Spleen (tissue), 11 donors: ENCODE measurements around the gene RNF150. TPM values are rescaled to one million over a fixed set of nuclear protein-coding genes. Genes with fewer than 3 reads are reported as not detected.

Experiments used
- DNase-seq: peaks from one replicate; pipeline ENCODE4 v3.0.0-alpha.2; 2020
- H3K27ac ChIP-seq, 8 donors: fragments of 200-600 bp; sonication (generic) in 7 of 8; 1 replicate in 4 of 8; 2 replicates in 4 of 8; pipeline versions ENCODE4 v1.5.0 to v1.8.0; 2016 to 2021; ENCODE audit warnings: inconsistent platforms in 4 of 8, mild to moderate bottlenecking in 4 of 8, moderate library complexity in 1 of 8
- H3K27me3 ChIP-seq, 7 donors: fragments of 200-600 bp; sonication (generic) in 6 of 7; replicated peaks in 1 of 7; 1 replicate in 4 of 7; 2 replicates in 3 of 7; pipeline versions ENCODE4 v1.5.0 to v1.8.0; 2016 to 2021; ENCODE audit warnings: inconsistent platforms in 3 of 7, mild to moderate bottlenecking in 1 of 7
- H3K36me3 ChIP-seq, 6 donors: fragments of 200-600 bp; sonication (generic) in 5 of 6; 1 replicate in 4 of 6; 2 replicates in 2 of 6; pipeline versions ENCODE4 v1.5.0 to v1.8.0; 2016 to 2021; ENCODE audit warnings: inconsistent platforms in 2 of 6
- H3K4me1 ChIP-seq, 6 donors: fragments of 200-600 bp; sonication (generic) in 5 of 6; 1 replicate in 3 of 6; 2 replicates in 3 of 6; pipeline versions ENCODE4 v1.5.0 to v1.8.0; 2016 to 2021; ENCODE audit warnings: inconsistent platforms in 3 of 6
- H3K4me3 ChIP-seq, 8 donors: fragments of 200-600 bp; sonication (generic) in 7 of 8; 1 replicate in 4 of 8; 2 replicates in 4 of 8; pipeline versions ENCODE4 v1.5.0 to v1.8.0; 2016 to 2021; ENCODE audit warnings: inconsistent platforms in 4 of 8, mild to moderate bottlenecking in 4 of 8, moderate library complexity in 2 of 8
- H3K9me3 ChIP-seq, 8 donors: fragments of 200-600 bp; sonication (generic) in 7 of 8; 1 replicate in 4 of 8; 2 replicates in 4 of 8; pipeline versions ENCODE4 v1.5.0 to v1.8.0; 2016 to 2021; ENCODE audit warnings: inconsistent platforms in 4 of 8
- CTCF ChIP-seq, 11 experiments: fragments of 200-600 bp in 7 of 11; fragments of 450-650 bp in 4 of 11; sonication (generic) in 4 of 11; IDR thresholded peaks in 8 of 11; conservative IDR thresholded peaks in 3 of 11; 1 replicate in 7 of 11; 2 replicates in 4 of 11; pipeline versions ENCODE4 v1.4.0 to v1.8.0; 2016 to 2021; ENCODE audit warnings: antibody characterized with exemption in 11 of 11, inconsistent platforms in 4 of 11, mild to moderate bottlenecking in 1 of 11
- POLR2A ChIP-seq, 3 donors: fragments of 450-650 bp; IDR thresholded peaks; one replicate each; pipeline ENCODE4 v1.5.1; 2017; ENCODE audit warnings: antibody characterized with exemption in 3 of 3, mild to moderate bottlenecking in 1 of 3
- POLR2AphosphoS5 ChIP-seq, 3 donors: sonication (generic); formaldehyde crosslinking; IDR thresholded peaks; one replicate each; pipeline ENCODE4 v1.5.1; 2017; ENCODE audit warnings: antibody characterized with exemption in 3 of 3
- WGBS, 5 donors: extraction: QIAGEN DNeasy Blood & Tissue Kit in 3 of 5; methylation state at CpG; one replicate each; pipeline versions ENCODE4 v1.1.5 to v1.1.7; 2013 to 2018; 5-methylcytosine and 5-hydroxymethylcytosine counted together
- intact Hi-C: fragments of 100-400 bp; cut with DNase I; formaldehyde crosslinking; loops from one replicate; pipeline ENCODE4 v1.15.0; 2023; ENCODE audit warnings: low total_unique reads
- polyA plus RNA-seq, 3 donors: library from polyadenylated mRNA; stranded (reverse); fragments of 200-250 nt; gene quantifications; one replicate each; pipeline ENCODE4 v1.2.1, GENCODE V29; 2013
- total RNA-seq, 7 donors: library from RNA; depleted of rRNA in 3 of 7; stranded (reverse); fragments of >200 nt in 3 of 7; fragmentation: NEBNext Ultra II Directional in 4 of 7; extraction: Animal tissue kit (Norgen Biotek cat#: 25700) in 4 of 7; gene quantifications; one replicate each; pipeline versions ENCODE4 v1.1.0 to v1.2.1, GENCODE V29; 2016 to 2021
- donor health status: healthy with polysubstance abuse.
- donor health status: DM: no; HTN: no; CAD: no; lungs with moderate emphysema.
- donor health status: DM: no; HTN: no; CAD: no.
- donor health status: Bipolar disorder and iron deficiency.
- donor health status: healthy.
- donor health status: DM: no; HTN: no; CAD: no.
- donor health status: DM: yes; HTN: yes; CAD: no.

The RNF150 gene
- total and polyA plus RNA-seq, 10 donors = 1.2 to 42.1 (median 19.2) TPM

- WGBS, 5 donors = 69 to 98% (median 86%) methylated on average over 1 of the region's 1 CpG
- Histone ChIP-seq H3K36me3 (no peaks in the 10 kb centered on the region), H3K27me3 (no peaks in the 10 kb centered on the region), H3K4me3 (no peak overlapping the region), H3K9me3 (peaks cover 0 to 22% (median 11%) of the 10 kb centered on the region in 8 donors), H3K4me1 (no peaks in the 10 kb centered on the region), H3K27ac (no peak overlapping the region)
- intact Hi-C loops = no loop called here
- TF ChIP-seq POLR2AphosphoS5 (IDR thresholded peaks at IDR 0.05) (no peak), POLR2A (IDR thresholded peaks at IDR 0.05) (no peak), CTCF (IDR thresholded peaks at IDR 0.05 in 8 of 11, conservative IDR thresholded peaks at IDR 0.05 in 3 of 11) (no peak)
- DNase-seq = no peak
These were observed 257.4 kb downstream of the RNF150 start for GRCh38 chr4:140875746-140876452.

- H3K4me3 ChIP-seq = no peak overlapping the region
- no peak for DNase-seq
- no peaks in the 10 kb centered on the region for H3K36me3 ChIP-seq
- WGBS, 5 donors = 40 to 77% (median 56%) methylated on average over 1 of the region's 1 CpG
- H3K9me3 ChIP-seq = peaks cover 0 to 5% (median 1%) of the 10 kb centered on the region in 8 donors
- H3K27me3 ChIP-seq = no peaks in the 10 kb centered on the region
- peaks cover 0 to 4% (median 0%) of the 10 kb centered on the region in 6 donors for H3K4me1 ChIP-seq
- no peak overlapping the region for H3K27ac ChIP-seq
- no peak for TF ChIP-seq CTCF (IDR thresholded peaks at IDR 0.05 in 8 of 11, conservative IDR thresholded peaks at IDR 0.05 in 3 of 11)
- intact Hi-C loops = no loop called here
These were observed 259.2 kb downstream of the RNF150 start for GRCh38 chr4:140874056-140874455.

- no peaks in the 10 kb centered on the region for H3K36me3 ChIP-seq
- TF ChIP-seq CTCF (IDR thresholded peaks at IDR 0.05 in 8 of 11, conservative IDR thresholded peaks at IDR 0.05 in 3 of 11) = no peak
- no peak for TF ChIP-seq POLR2A (IDR thresholded peaks at IDR 0.05)
- no peak for TF ChIP-seq POLR2AphosphoS5 (IDR thresholded peaks at IDR 0.05)
- intact Hi-C loops = no loop called here
- H3K4me1 ChIP-seq = peaks cover 0 to 4% (median 0%) of the 10 kb centered on the region in 6 donors
- DNase-seq = no peak
- no peak overlapping the region for H3K27ac ChIP-seq
- WGBS, 5 donors = 64 to 88% (median 77%) methylated on average over 1 of the region's 1 CpG
- H3K9me3 ChIP-seq = no peaks in the 10 kb centered on the region
- H3K4me3 ChIP-seq = no peak overlapping the region
- no peaks in the 10 kb centered on the region for H3K27me3 ChIP-seq
These were observed 261.9 kb downstream of the RNF150 start for GRCh38 chr4:140871368-140871767.

GRCh38 chr4:140870427-140870826 lies 262.8 kb downstream of the RNF150 start:
- no peak for DNase-seq
- Histone ChIP-seq H3K27me3 (no peaks in the 10 kb centered on the region), H3K36me3 (no peaks in the 10 kb centered on the region), H3K27ac (no peak overlapping the region), H3K4me1 (peaks cover 0 to 4% (median 0%) of the 10 kb centered on the region in 6 donors), H3K9me3 (no peaks in the 10 kb centered on the region), H3K4me3 (no peak overlapping the region)
- intact Hi-C loops = no loop called here
- WGBS, 5 donors = 42 to 87% (median 70%) methylated on average over 5 of the region's 5 CpGs
- TF ChIP-seq POLR2AphosphoS5 (IDR thresholded peaks at IDR 0.05) (no peak), CTCF (IDR thresholded peaks at IDR 0.05 in 8 of 11, conservative IDR thresholded peaks at IDR 0.05 in 3 of 11) (no peak), POLR2A (IDR thresholded peaks at IDR 0.05) (no peak)
